Heart left ventricle (tissue), 13 donors: ENCODE data around the gene CORO1C.

Experiments
- CTCF ChIP-seq, 12 donors: fragments of 200-600 bp; sonication (generic) in 4 of 12; IDR thresholded peaks; one replicate each; pipeline versions ENCODE4 v1.5.0 to v1.8.0; 2018 to 2022; ENCODE audit warnings: antibody characterized with exemption in 12 of 12, mild to moderate bottlenecking in 5 of 12
- POLR2A ChIP-seq, 2 donors: fragments of 450-650 bp; IDR thresholded peaks; one replicate each; pipeline ENCODE4 v1.6.1; 2017; ENCODE audit warnings: antibody characterized with exemption in 2 of 2, mild to moderate bottlenecking in 2 of 2, moderate library complexity in 2 of 2
- donor health status: ischemic (EF 13 %, LVEDD 7.1; RV severe dilation, severe dysfunction).
- donor health status: DM: no; HTN: yes; CAD: no.
- donor health status: DM: no; HTN: no; CAD: no.
- donor health status: ischemic (EF 25% LVEDD 6.9; RV normal size, moderate dysfunction).
- donor health status: ischemic (EF 25% LVEDD 5.7; RV mildly dilated, moderate dysfunction).
- donor health status: ischemic (EF 35%, LVEDD 5.7; RV mildly dilated, moderate dysfunction).
- donor health status: nonischemic (EF 11% LVEDD 7.7; RV severe dilation, severe dysfunction).
- donor health status: DM: yes; HTN: yes; CAD: no.
- donor health status: PGD.
- donor health status: ischemic (EF 29% LVEDD 5.4; RV normal size, mild dysfunction).
- donor health status: nonischemic (EF 23%, LVEDD 6.1; RV moderate dilation, normal function).

- TF ChIP-seq CTCF (IDR thresholded peaks at IDR 0.05), result no peak
- TF ChIP-seq POLR2A (IDR thresholded peaks at IDR 0.05), result no peak
Observed at GRCh38 chr12:108738170-108738569, 6.9 kb upstream of the CORO1C start.
